Mesothelial cell of epicardium (in vitro differentiated cells): ENCODE data around the gene POC1B. TPM values are rescaled to one million over a fixed set of nuclear protein-coding genes. Genes with fewer than 3 reads are reported as not detected.

Source experiments
- DNase-seq, 2 experiments: peaks; one replicate each; pipeline ENCODE4 v3.0.0; 2021; ENCODE audit warnings: low spot score in 2 of 2; ENCODE audit not compliant: unreplicated experiment in 2 of 2
- H3K27ac Mint-ChIP-seq: 2 replicates; pipeline ENCODE4 v1.8.0; 2021; ENCODE audit warnings: mixed read lengths
- H3K27me3 Mint-ChIP-seq: 2 replicates; pipeline ENCODE4 v1.8.0; 2021; ENCODE audit warnings: low read depth, mixed read lengths
- H3K36me3 Mint-ChIP-seq: 2 replicates; pipeline ENCODE4 v1.8.0; 2021; ENCODE audit warnings: mixed read lengths
- H3K4me1 Mint-ChIP-seq: 2 replicates; pipeline ENCODE4 v1.8.0; 2021; ENCODE audit warnings: mixed read lengths
- H3K4me3 Mint-ChIP-seq: 2 replicates; pipeline ENCODE4 v1.8.0; 2021; ENCODE audit warnings: mild to moderate bottlenecking, moderate library complexity, mixed read lengths
- H3K9me3 Mint-ChIP-seq: 2 replicates; pipeline ENCODE4 v1.8.0; 2021; ENCODE audit warnings: mixed read lengths
- CTCF ChIP-seq: fragments of 200-600 bp; sonication (generic); IDR thresholded peaks from one replicate; pipeline ENCODE4 v1.5.0; 2021; ENCODE audit warnings: antibody characterized with exemption; ENCODE audit not compliant: unreplicated experiment
- total RNA-seq: library from RNA; stranded (reverse); gene quantifications from 3 replicates; pipeline ENCODE4 v1.2.1, GENCODE V29; 2021

Gene POC1B
- total RNA-seq, 1 donor from 2014 or later: 12.1 TPM

DNA sequence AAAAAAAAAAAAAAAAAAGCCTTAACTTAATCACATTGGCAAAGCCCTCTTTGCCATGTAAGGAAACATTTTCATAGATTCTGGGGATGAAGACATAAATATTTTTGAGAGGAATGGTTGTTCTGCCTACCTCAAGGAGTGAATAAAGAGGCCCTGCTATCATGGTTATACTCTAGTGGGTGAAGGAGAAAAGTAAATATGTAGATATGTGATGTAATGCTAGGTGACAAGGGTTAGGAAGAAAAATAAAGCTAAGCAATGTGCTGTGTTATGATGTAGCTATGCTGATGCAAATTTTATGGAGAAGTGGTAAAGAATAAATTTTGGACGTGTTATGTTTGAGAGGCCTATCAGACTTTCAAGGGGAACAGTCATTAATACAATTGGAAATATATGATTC lies 93.5 kb downstream of the POC1B start:
- H3K4me3 Mint-ChIP-seq: no peak overlapping the region
- no peak overlapping the region for H3K27ac Mint-ChIP-seq
- no peak for DNase-seq
- no peaks in the 10 kb centered on the region for H3K9me3 Mint-ChIP-seq
- no peaks in the 10 kb centered on the region for H3K27me3 Mint-ChIP-seq
- TF ChIP-seq CTCF: no peak
- H3K36me3 Mint-ChIP-seq: peaks cover 18% of the 10 kb centered on the region
- H3K4me1 Mint-ChIP-seq: peaks cover 3% of the 10 kb centered on the region

- no peaks in the 10 kb centered on the region for H3K27me3 Mint-ChIP-seq
- H3K27ac Mint-ChIP-seq: no peak overlapping the region
- peaks cover 3% of the 10 kb centered on the region for H3K4me1 Mint-ChIP-seq
- peaks cover 26% of the 10 kb centered on the region for H3K36me3 Mint-ChIP-seq
- no peak for TF ChIP-seq CTCF
- no peak for DNase-seq
- peaks cover 11% of the 10 kb centered on the region for H3K9me3 Mint-ChIP-seq
- no peak overlapping the region for H3K4me3 Mint-ChIP-seq
Measured at GRCh38 chr12:89429528-89429927, 96.3 kb downstream of the POC1B start.

DNA sequence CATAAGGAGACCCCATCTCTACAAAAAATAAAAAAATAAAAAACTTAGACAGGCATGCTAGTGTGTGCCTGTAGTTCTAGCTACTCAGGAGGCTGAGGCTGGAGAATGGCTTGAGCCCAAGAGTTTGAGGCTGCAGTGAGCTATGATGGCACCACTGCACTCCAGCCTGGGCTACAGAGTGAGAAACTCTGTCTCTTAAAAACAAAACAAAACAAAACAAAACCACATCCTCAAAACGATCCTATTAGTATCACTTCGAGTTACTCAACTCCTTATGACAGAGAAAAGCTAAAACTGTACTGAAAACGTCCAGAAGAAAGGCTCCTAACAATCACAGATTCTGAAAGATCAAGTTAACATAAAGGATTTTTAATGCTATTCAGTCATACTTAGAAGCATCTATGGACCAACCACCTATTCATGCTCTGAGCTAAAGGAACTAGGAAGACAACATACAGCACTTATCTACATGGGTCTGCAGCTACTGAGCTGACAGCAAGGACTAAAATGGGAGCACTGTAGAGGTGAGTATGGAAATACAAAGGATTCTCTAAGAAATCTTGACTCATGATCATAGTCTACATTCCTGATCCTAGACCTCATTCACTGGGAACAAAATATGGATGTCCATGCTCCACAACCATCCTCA lies 98.2 kb downstream of the POC1B start:
- Mint-ChIP-seq H3K27ac (no peak overlapping the region), H3K36me3 (peaks cover 19% of the 10 kb centered on the region), H3K27me3 (no peaks in the 10 kb centered on the region), H3K9me3 (peaks cover 11% of the 10 kb centered on the region), H3K4me1 (peaks cover 3% of the 10 kb centered on the region), H3K4me3 (no peak overlapping the region)
- no peak for TF ChIP-seq CTCF
- DNase-seq: no peak

- Mint-ChIP-seq H3K4me1 (no peaks in the 10 kb centered on the region), H3K9me3 (peaks cover 11% of the 10 kb centered on the region), H3K27me3 (no peaks in the 10 kb centered on the region), H3K4me3 (no peak overlapping the region), H3K27ac (no peak overlapping the region), H3K36me3 (peaks cover 16% of the 10 kb centered on the region)
- DNase-seq: no peak
- TF ChIP-seq CTCF: no peak
Measured at GRCh38 chr12:89424846-89425245, 101.0 kb downstream of the POC1B start.

- DNase-seq: no peak
- Mint-ChIP-seq H3K4me1 (no peaks in the 10 kb centered on the region), H3K36me3 (peaks cover 16% of the 10 kb centered on the region), H3K27me3 (no peaks in the 10 kb centered on the region), H3K27ac (no peak overlapping the region), H3K4me3 (no peak overlapping the region), H3K9me3 (peaks cover 11% of the 10 kb centered on the region)
- TF ChIP-seq CTCF: no peak
Measured at GRCh38 chr12:89424389-89424788, 101.5 kb downstream of the POC1B start.
